Measurements from ENCODE around the gene TREML4. TPM values are rescaled to one million over a fixed set of nuclear protein-coding genes. Genes with fewer than 3 reads are reported as not detected.
"Not testable (repeated sequence)": the region's sequence is repeated elsewhere in the genome, so short reads cannot be mapped to it uniquely, and the experiment has no call there.

The TREML4 gene
- polyA plus RNA-seq, 1 donor from 2014 or later, result not detected

DNA sequence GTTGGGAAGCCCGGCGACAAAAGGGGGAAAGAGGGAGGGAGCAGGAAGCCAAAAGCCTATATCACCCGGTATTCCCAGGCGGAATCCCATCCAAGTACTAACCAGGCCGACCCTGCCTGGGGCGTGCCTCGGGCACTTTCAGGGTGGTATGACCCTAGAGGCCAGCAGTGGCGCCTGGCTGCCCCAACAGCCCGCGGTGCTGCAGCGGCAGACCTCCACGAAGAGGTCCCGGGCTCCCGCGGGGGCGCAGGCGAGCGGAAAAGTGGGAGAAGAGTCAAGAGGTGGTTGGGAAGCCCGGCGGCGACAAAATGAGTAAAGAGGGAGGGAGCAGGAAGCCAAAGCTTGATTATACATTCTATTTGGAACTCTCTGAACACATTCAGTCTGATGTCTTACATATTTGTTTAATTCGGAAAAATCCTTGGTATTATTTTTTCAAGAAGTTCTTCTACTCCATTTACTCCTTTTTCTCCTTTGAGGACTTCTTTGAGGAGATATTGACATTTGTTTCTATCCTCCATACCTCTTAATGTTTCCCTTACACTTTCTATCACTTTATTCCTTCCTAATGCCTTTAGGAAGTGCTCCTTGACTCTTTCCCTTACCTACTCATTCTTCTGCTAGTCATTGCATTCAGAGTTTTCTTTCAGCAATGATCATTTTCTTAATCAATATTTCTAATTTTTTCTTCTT, 11.5 kb downstream of the TREML4 start:
- H3F3A ChIP-seq (ENCODE audit: insufficient read depth, low read length, poor library complexity, severe bottlenecking), result no peaks in the 10 kb centered on the region
- no peaks in the 10 kb centered on the region for H3K36me3 ChIP-seq (ENCODE audit: insufficient read depth, low read length)
- H4K20me1 ChIP-seq (ENCODE audit: insufficient read depth), result no peaks in the 10 kb centered on the region
- H3K79me2 ChIP-seq (replicated peaks; ENCODE audit: insufficient read depth, low read length), result no peaks in the 10 kb centered on the region
- H3K27me3 ChIP-seq (ENCODE audit: insufficient read depth, low read depth, low read length), result peaks cover 22% of the 10 kb centered on the region
- H3K9me3 ChIP-seq (ENCODE audit: low read length), result no peaks in the 10 kb centered on the region
- H3K4me3 ChIP-seq (ENCODE audit: low read length), result no peak overlapping the region
- H2AFZ ChIP-seq (ENCODE audit: low read depth, low read length), result no peak overlapping the region
- H3K9me2 ChIP-seq (ENCODE audit: insufficient read depth, low read length), result no peaks in the 10 kb centered on the region
- TF ChIP-seq TAF1 (IDR thresholded peaks at IDR 0.05; ENCODE audit: low read depth) (no peak), POLR2AphosphoS5 (IDR thresholded peaks at IDR 0.05) (no peak)
- no peak overlapping the region for H3K4me2 ChIP-seq (ENCODE audit: low read length)
- no peak overlapping the region for H3K27ac ChIP-seq (ENCODE audit: low read length)
- no peak overlapping the region for H3K9ac ChIP-seq (ENCODE audit: low read length)

DNA sequence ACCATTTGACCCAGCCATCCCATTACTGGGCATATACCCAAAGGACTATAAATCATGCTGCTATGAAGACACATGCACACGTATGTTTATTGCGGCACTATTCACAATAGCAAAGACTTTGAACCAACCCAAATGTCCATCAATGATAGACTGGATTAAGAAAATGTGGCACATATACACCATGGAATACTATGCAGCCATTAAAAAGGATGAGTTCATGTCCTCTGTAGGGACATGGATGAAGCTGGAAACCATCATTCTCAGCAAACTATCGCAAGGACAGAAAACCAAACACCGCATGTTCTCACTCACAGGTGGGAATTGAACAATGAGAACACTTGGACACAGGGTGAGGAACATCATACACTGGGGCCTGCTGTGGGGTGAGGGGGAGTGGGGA, 18.4 kb downstream of the TREML4 start:
- not testable (repeated sequence) for H3K4me2 ChIP-seq (ENCODE audit: low read length)

DNA sequence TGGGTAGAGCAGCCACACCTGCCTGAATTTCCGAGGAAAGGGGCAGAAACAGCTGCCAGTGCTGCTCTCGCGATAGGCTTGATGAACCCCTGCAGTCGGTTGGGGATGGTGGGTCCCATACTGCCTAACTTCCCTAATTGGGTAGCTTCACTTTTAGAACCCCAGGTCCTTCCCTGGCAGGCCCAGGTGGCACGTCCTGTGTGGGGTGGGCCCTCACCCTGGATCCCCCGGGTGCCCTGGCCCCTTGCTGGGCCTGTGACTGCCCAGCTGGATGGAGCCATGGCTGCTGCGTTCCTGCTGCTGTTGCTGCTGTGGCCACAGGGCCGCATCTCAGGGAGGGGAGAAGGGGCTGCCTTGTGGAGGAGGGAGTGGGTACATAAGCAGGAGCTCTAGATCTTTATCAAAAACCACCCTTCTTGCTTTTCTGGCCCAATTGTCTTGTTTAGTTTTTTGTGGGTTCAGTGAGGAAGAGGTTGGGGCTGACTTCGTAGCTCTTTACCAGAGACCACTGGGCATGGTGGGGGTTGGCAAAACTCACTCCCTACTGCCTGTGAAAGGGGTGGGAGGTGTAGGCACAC, 19.2 kb downstream of the TREML4 start:
- Histone ChIP-seq H3F3A (ENCODE audit: insufficient read depth, low read length, poor library complexity, severe bottlenecking) (no peaks in the 10 kb centered on the region), H3K27me3 (ENCODE audit: insufficient read depth, low read depth, low read length) (no peaks in the 10 kb centered on the region), H2AFZ (ENCODE audit: low read depth, low read length) (no peak overlapping the region), H3K79me2 (replicated peaks; ENCODE audit: insufficient read depth, low read length) (no peaks in the 10 kb centered on the region), H3K9me3 (ENCODE audit: low read length) (no peaks in the 10 kb centered on the region), H3K9ac (ENCODE audit: low read length) (no peak overlapping the region), H4K20me1 (ENCODE audit: insufficient read depth) (no peaks in the 10 kb centered on the region), H3K9me2 (ENCODE audit: insufficient read depth, low read length) (no peaks in the 10 kb centered on the region), H3K27ac (ENCODE audit: low read length) (no peak overlapping the region), H3K4me2 (ENCODE audit: low read length) (no peak overlapping the region), H3K4me3 (ENCODE audit: low read length) (no peak overlapping the region), H3K36me3 (ENCODE audit: insufficient read depth, low read length) (no peaks in the 10 kb centered on the region)
- TF ChIP-seq EZH2 (IDR thresholded peaks at IDR 0.05; ENCODE audit: borderline replicate concordance, insufficient read depth, low read length, poor library complexity, severe bottlenecking), result no peak
- no peak for TF ChIP-seq POLR2AphosphoS5 (IDR thresholded peaks at IDR 0.05)
- no peak for TF ChIP-seq CTCF (IDR thresholded peaks at IDR 0.05; ENCODE audit: poor library complexity, severe bottlenecking)
- TF ChIP-seq TAF1 (IDR thresholded peaks at IDR 0.05; ENCODE audit: low read depth), result no peak
- no peak for TF ChIP-seq SMC3 (conservative IDR thresholded peaks at IDR 0.05; ENCODE audit: poor library complexity)
- TF ChIP-seq, protein P1, sequence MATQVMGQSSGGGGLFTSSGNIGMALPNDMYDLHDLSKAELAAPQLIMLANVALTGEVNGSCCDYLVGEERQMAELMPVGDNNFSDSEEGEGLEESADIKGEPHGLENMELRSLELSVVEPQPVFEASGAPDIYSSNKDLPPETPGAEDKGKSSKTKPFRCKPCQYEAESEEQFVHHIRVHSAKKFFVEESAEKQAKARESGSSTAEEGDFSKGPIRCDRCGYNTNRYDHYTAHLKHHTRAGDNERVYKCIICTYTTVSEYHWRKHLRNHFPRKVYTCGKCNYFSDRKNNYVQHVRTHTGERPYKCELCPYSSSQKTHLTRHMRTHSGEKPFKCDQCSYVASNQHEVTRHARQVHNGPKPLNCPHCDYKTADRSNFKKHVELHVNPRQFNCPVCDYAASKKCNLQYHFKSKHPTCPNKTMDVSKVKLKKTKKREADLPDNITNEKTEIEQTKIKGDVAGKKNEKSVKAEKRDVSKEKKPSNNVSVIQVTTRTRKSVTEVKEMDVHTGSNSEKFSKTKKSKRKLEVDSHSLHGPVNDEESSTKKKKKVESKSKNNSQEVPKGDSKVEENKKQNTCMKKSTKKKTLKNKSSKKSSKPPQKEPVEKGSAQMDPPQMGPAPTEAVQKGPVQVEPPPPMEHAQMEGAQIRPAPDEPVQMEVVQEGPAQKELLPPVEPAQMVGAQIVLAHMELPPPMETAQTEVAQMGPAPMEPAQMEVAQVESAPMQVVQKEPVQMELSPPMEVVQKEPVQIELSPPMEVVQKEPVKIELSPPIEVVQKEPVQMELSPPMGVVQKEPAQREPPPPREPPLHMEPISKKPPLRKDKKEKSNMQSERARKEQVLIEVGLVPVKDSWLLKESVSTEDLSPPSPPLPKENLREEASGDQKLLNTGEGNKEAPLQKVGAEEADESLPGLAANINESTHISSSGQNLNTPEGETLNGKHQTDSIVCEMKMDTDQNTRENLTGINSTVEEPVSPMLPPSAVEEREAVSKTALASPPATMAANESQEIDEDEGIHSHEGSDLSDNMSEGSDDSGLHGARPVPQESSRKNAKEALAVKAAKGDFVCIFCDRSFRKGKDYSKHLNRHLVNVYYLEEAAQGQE (IDR thresholded peaks at IDR 0.05; ENCODE audit: borderline replicate concordance), result no peak
- no peak for TF ChIP-seq MXI1 (conservative IDR thresholded peaks at IDR 0.05; ENCODE audit: poor library complexity, severe bottlenecking)
- TF ChIP-seq EP300 (conservative IDR thresholded peaks at IDR 0.05; ENCODE audit: poor library complexity, severe bottlenecking), result no peak
- no peak for TF ChIP-seq RAD21 (conservative IDR thresholded peaks at IDR 0.05)

More for the DNA sequence above, 18.4 kb downstream of the TREML4 start:
- H3K27me3 ChIP-seq (ENCODE audit: insufficient read depth, low read depth, low read length); H3F3A ChIP-seq (ENCODE audit: insufficient read depth, low read length, poor library complexity, severe bottlenecking); H2AFZ ChIP-seq (ENCODE audit: low read depth, low read length); H3K79me2 ChIP-seq (replicated peaks; ENCODE audit: insufficient read depth, low read length); H3K27ac ChIP-seq (ENCODE audit: low read length); H3K4me3 ChIP-seq (ENCODE audit: low read length); H3K9me3 ChIP-seq (ENCODE audit: low read length); H3K9me2 ChIP-seq (ENCODE audit: insufficient read depth, low read length); H3K9ac ChIP-seq (ENCODE audit: low read length); H4K20me1 ChIP-seq (ENCODE audit: insufficient read depth); H3K36me3 ChIP-seq (ENCODE audit: insufficient read depth, low read length): not testable (repeated sequence)
